Uterus (tissue), 2 donors: ENCODE results near the gene KRCC1.

ENCODE experiments used
- POLR2A ChIP-seq, 2 donors: fragments of 450-650 bp; IDR thresholded peaks; one replicate each; pipeline ENCODE4 v1.6.1; 2016; ENCODE audit warnings: antibody characterized with exemption in 2 of 2, mild to moderate bottlenecking in 1 of 2, moderate library complexity in 1 of 2
- TF ChIP-seq, protein P1 (sequence below), 4 experiments: fragments of 200-600 bp in 2 of 4; fragments of 450-650 bp in 2 of 4; sonication (generic) in 2 of 4; IDR thresholded peaks; one replicate each; pipeline ENCODE4 v1.5.1; 2016 to 2019; ENCODE audit warnings: antibody characterized with exemption in 4 of 4, mild to moderate bottlenecking in 2 of 4, moderate library complexity in 1 of 4

DNA sequence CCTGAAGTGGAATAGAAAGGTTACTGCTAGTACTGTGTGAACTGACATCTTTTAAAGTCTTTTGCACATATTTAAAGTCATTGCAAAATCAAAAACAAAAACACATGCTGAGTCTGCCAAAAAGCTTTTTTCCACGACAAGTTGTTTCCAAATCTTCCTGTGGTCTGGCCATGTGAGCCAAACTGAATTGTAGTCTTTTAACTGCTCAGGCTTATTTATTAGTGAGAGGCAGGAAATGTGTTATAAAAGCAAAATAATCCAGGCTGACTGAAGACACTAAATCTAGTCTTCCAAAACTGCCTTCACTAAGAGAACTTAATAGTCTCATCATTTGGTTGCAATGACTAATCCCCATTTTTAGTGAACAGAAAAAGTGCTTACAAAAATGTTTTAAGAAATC is 2.3 kb downstream of the KRCC1 start:
- TF ChIP-seq, protein P1, sequence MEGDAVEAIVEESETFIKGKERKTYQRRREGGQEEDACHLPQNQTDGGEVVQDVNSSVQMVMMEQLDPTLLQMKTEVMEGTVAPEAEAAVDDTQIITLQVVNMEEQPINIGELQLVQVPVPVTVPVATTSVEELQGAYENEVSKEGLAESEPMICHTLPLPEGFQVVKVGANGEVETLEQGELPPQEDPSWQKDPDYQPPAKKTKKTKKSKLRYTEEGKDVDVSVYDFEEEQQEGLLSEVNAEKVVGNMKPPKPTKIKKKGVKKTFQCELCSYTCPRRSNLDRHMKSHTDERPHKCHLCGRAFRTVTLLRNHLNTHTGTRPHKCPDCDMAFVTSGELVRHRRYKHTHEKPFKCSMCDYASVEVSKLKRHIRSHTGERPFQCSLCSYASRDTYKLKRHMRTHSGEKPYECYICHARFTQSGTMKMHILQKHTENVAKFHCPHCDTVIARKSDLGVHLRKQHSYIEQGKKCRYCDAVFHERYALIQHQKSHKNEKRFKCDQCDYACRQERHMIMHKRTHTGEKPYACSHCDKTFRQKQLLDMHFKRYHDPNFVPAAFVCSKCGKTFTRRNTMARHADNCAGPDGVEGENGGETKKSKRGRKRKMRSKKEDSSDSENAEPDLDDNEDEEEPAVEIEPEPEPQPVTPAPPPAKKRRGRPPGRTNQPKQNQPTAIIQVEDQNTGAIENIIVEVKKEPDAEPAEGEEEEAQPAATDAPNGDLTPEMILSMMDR (IDR thresholded peaks at IDR 0.05): no peak
- no peak for TF ChIP-seq POLR2A (IDR thresholded peaks at IDR 0.05)
